Measurements from ENCODE around the gene INPP5B. TPM values are rescaled to one million over a fixed set of nuclear protein-coding genes. Genes with fewer than 3 reads are reported as not detected.

The INPP5B gene
- total and polyA plus RNA-seq, 2 donors from 2014 or later, result 8.4 to 32.9 TPM

DNA sequence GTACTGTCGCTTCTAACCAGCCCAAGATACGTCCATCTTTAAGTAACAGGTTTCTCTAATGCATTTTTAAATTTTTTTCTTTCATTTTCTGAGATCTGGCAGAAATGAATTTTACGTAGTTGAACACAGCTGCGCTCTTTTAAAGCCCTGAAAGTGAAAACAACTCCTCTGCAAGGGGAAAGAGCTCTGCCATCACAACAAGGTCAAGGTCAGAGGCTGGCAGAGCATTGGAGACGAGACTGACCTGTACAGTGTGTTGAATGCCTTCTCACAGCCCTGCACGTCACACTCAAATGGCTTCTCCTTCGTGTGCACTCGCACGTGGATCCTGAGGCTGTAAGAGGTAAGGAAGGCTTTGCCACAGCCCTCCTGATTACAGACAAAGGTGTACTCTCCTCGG, 107.2 kb downstream of the INPP5B start:
- H3K4me1 ChIP-seq (ENCODE audit: control insufficient read depth in 2 of 3, insufficient read depth in 2 of 3, low read depth in 1 of 3, low read length in 3 of 3), result peaks cover 0 to 7% (median 4%) of the 10 kb centered on the region in 3 donors
- peaks cover 15 to 27% (median 19%) of the 10 kb centered on the region in 3 donors for H3K36me3 ChIP-seq (ENCODE audit: control insufficient read depth in 2 of 3, insufficient read depth in 3 of 3, low read length in 3 of 3)
- no peak overlapping the region for H3K27ac ChIP-seq (ENCODE audit: low read depth in 2 of 2, low read length in 2 of 2)
- no peak overlapping the region for H3K9ac ChIP-seq (ENCODE audit: low read length in 3 of 3)
- FAIRE-seq, result no peak
- no peak for DNase-seq
- H3K27me3 ChIP-seq (ENCODE audit: control insufficient read depth, insufficient read depth, low read length), result no peaks in the 10 kb centered on the region
- TF ChIP-seq, protein P1, sequence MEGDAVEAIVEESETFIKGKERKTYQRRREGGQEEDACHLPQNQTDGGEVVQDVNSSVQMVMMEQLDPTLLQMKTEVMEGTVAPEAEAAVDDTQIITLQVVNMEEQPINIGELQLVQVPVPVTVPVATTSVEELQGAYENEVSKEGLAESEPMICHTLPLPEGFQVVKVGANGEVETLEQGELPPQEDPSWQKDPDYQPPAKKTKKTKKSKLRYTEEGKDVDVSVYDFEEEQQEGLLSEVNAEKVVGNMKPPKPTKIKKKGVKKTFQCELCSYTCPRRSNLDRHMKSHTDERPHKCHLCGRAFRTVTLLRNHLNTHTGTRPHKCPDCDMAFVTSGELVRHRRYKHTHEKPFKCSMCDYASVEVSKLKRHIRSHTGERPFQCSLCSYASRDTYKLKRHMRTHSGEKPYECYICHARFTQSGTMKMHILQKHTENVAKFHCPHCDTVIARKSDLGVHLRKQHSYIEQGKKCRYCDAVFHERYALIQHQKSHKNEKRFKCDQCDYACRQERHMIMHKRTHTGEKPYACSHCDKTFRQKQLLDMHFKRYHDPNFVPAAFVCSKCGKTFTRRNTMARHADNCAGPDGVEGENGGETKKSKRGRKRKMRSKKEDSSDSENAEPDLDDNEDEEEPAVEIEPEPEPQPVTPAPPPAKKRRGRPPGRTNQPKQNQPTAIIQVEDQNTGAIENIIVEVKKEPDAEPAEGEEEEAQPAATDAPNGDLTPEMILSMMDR (IDR thresholded peaks at IDR 0.05; ENCODE audit: borderline replicate concordance, extremely low read depth, insufficient read depth), result no peak
- no peak overlapping the region for H3K4me3 ChIP-seq (ENCODE audit: low read length in 3 of 3)
- H3K9me3 ChIP-seq (ENCODE audit: control insufficient read depth in 2 of 3, insufficient read depth in 1 of 3, low read length in 3 of 3), result no peaks in the 10 kb centered on the region
- intact Hi-C loops (cut with DNase I), result no loop called here

DNA sequence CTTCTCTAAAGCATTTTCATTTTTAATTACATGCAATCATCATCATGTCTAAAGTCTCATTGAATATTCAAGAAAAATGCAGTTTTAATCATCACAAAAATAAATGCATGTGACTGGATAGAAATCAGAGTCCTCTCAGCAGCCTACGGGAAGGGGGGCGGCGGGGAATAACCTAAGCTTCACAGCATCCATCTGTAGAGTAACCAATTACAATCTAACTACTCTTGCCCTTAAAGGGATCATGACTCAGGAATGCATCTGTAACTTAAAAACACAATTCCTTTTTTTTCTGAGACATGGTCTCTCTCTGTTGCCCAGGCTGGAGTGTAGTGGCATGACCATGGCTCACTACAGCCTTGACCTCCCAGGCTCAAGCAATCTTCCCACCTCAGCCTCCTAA, 110.1 kb downstream of the INPP5B start:
- H3K4me1 ChIP-seq (ENCODE audit: control insufficient read depth in 2 of 3, insufficient read depth in 2 of 3, low read depth in 1 of 3, low read length in 3 of 3), result no peaks in the 10 kb centered on the region
- DNase-seq (no peak), FAIRE-seq (no peak)
- no peak overlapping the region for H3K9ac ChIP-seq (ENCODE audit: low read length in 3 of 3)
- no peak overlapping the region for H3K27ac ChIP-seq (ENCODE audit: low read depth in 2 of 2, low read length in 2 of 2)
- peaks cover 23 to 42% (median 30%) of the 10 kb centered on the region in 3 donors for H3K36me3 ChIP-seq (ENCODE audit: control insufficient read depth in 2 of 3, insufficient read depth in 3 of 3, low read length in 3 of 3)
- intact Hi-C loops (cut with DNase I), result no loop called here
- no peaks in the 10 kb centered on the region for H3K27me3 ChIP-seq (ENCODE audit: control insufficient read depth, insufficient read depth, low read length)
- H3K4me3 ChIP-seq (ENCODE audit: low read length in 3 of 3), result no peak overlapping the region
- H3K9me3 ChIP-seq (ENCODE audit: control insufficient read depth in 2 of 3, insufficient read depth in 1 of 3, low read length in 3 of 3), result no peaks in the 10 kb centered on the region
- TF ChIP-seq, protein P1 (IDR thresholded peaks at IDR 0.05; ENCODE audit: borderline replicate concordance, extremely low read depth, insufficient read depth), result no peak

DNA sequence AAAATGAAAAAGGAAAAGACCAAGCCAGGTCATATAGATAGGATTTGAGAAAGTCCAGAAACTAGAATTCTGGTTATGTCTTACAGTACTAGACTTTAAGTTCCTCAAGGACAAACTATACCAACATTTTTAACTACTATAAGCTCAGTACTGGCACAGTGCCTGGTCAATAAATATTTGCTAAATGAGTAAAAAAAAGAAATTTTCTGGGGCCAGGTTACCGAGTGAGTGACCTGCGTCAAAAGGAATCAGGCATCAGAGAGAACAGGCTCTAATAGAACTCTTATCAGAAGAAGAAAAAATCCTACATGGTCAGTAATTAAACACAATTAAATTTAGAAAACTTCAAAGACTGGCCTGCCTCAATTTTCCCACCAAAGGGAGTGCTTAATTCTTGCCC, 115.0 kb downstream of the INPP5B start:
- TF ChIP-seq, protein P1 (IDR thresholded peaks at IDR 0.05; ENCODE audit: borderline replicate concordance, extremely low read depth, insufficient read depth), result no peak
- H3K4me1 ChIP-seq (ENCODE audit: control insufficient read depth in 2 of 3, insufficient read depth in 2 of 3, low read depth in 1 of 3, low read length in 3 of 3), result no peaks in the 10 kb centered on the region
- intact Hi-C loops (cut with DNase I), result no loop called here
- FAIRE-seq (no peak), DNase-seq (no peak)
- peaks cover 13 to 32% (median 24%) of the 10 kb centered on the region in 3 donors for H3K36me3 ChIP-seq (ENCODE audit: control insufficient read depth in 2 of 3, insufficient read depth in 3 of 3, low read length in 3 of 3)
- H3K9me3 ChIP-seq (ENCODE audit: control insufficient read depth in 2 of 3, insufficient read depth in 1 of 3, low read length in 3 of 3), result no peaks in the 10 kb centered on the region
- no peaks in the 10 kb centered on the region for H3K27me3 ChIP-seq (ENCODE audit: control insufficient read depth, insufficient read depth, low read length)
- no peak overlapping the region for H3K4me3 ChIP-seq (ENCODE audit: low read length in 3 of 3)
- no peak overlapping the region for H3K27ac ChIP-seq (ENCODE audit: low read depth in 2 of 2, low read length in 2 of 2)
- no peak overlapping the region for H3K9ac ChIP-seq (ENCODE audit: low read length in 3 of 3)

DNA sequence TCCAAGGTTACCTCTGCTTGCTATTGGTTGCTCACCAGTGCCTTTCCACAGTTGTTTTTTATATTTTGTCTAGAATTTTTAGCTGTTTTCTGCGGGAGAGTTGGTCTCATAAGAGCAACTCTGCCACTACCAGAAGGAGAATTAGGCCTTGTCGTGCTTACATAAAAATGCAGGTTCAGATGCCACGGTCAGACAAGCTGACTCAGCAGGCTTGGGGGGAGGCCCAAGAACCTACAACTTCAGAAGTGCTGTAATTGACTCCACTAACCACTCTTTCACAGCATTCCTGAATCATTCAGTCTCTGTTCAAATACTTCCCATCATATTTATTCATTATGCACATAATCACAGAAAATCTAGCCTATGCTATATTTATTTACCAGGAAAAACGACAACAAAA, 115.7 kb downstream of the INPP5B start:
- H3K9ac ChIP-seq (ENCODE audit: low read length in 3 of 3), result no peak overlapping the region
- no peaks in the 10 kb centered on the region for H3K9me3 ChIP-seq (ENCODE audit: control insufficient read depth in 2 of 3, insufficient read depth in 1 of 3, low read length in 3 of 3)
- DNase-seq (no peak), FAIRE-seq (no peak)
- H3K27ac ChIP-seq (ENCODE audit: low read depth in 2 of 2, low read length in 2 of 2), result no peak overlapping the region
- intact Hi-C loops (cut with DNase I), result no loop called here
- H3K27me3 ChIP-seq (ENCODE audit: control insufficient read depth, insufficient read depth, low read length), result no peaks in the 10 kb centered on the region
- TF ChIP-seq, protein P1 (IDR thresholded peaks at IDR 0.05; ENCODE audit: borderline replicate concordance, extremely low read depth, insufficient read depth), result no peak
- no peak overlapping the region for H3K4me3 ChIP-seq (ENCODE audit: low read length in 3 of 3)
- no peaks in the 10 kb centered on the region for H3K4me1 ChIP-seq (ENCODE audit: control insufficient read depth in 2 of 3, insufficient read depth in 2 of 3, low read depth in 1 of 3, low read length in 3 of 3)
- peaks cover 13 to 32% (median 23%) of the 10 kb centered on the region in 3 donors for H3K36me3 ChIP-seq (ENCODE audit: control insufficient read depth in 2 of 3, insufficient read depth in 3 of 3, low read length in 3 of 3)

Measured in kidney (tissue), 14 donors.